BJ (cell line): ENCODE data around the gene NACC2. TPM values are rescaled to one million over a fixed set of nuclear protein-coding genes. Genes with fewer than 3 reads are reported as not detected.

Experiments
- CTCF ChIA-PET: fragments of 350-600 bp; formaldehyde crosslinking; extraction: SDS; loops from one replicate; lab custom pipeline; 2021; ENCODE audit warnings: antibody characterized with exemption, inconsistent platforms; lab: Yijun Ruan, JAX
- POLR2A ChIA-PET: fragments of 300-600 bp; sonication (Branson Sonifier 250); formaldehyde crosslinking; extraction: SDS; loops from one replicate; lab custom pipeline; 2021; ENCODE audit warnings: antibody characterized with exemption; lab: Charles Lee
- DNase-seq: peaks from one replicate; pipeline ENCODE4 v3.0.0-alpha.2; 2011; ENCODE audit warnings: low read depth
- H3K27me3 ChIP-seq: 2 replicates; pipeline ENCODE4 v1.6.0; 2011; ENCODE audit warnings: low read length; ENCODE audit not compliant: control insufficient read depth, insufficient read depth
- H3K36me3 ChIP-seq: 2 replicates; pipeline ENCODE4 v1.5.1; 2011; ENCODE audit warnings: low read length; ENCODE audit not compliant: control insufficient read depth, insufficient read depth
- H3K4me3 ChIP-seq: 2 replicates; pipeline ENCODE4 v1.5.1; 2011; ENCODE audit warnings: low read depth, mild to moderate bottlenecking, control low read depth, low read length
- CTCF ChIP-seq: IDR thresholded peaks from 2 replicates; pipeline ENCODE4 v1.5.1; 2011; ENCODE audit warnings: low read depth, mild to moderate bottlenecking, control low read depth, inconsistent platforms, low read length, moderate library complexity; ENCODE audit not compliant: insufficient read depth
- polyA plus RNA-seq: library from polyadenylated mRNA; depleted of rRNA; stranded (reverse); fragments of >200 nt; gene quantifications from 2 replicates; pipeline ENCODE4 v1.2.3, GENCODE V29; 2011

The NACC2 gene
- polyA plus RNA-seq, 1 experiment: 19.2 TPM

- CTCF ChIA-PET: no interaction called here
Observed at GRCh38 chr9:135997090-135998015, 97.7 kb downstream of the NACC2 start.

GRCh38 chr9:135995816-135996215 is 99.3 kb downstream of the NACC2 start:
- TF ChIP-seq CTCF: no peak
- H3K36me3 ChIP-seq: no peaks in the 10 kb centered on the region
- ChIA-PET POLR2A (no interaction called here), CTCF (interaction anchor here (0.6 kb wide), 1 partner anchor 127 kb away, joined by 3 read pairs; no protein-coding TSS in a partner anchor)
- no peak for DNase-seq
- H3K27me3 ChIP-seq: no peaks in the 10 kb centered on the region
- H3K4me3 ChIP-seq: no peak overlapping the region

More at GRCh38 chr9:135997090-135998015, 97.7 kb downstream of the NACC2 start:
- Histone ChIP-seq H3K4me3 (no peak overlapping the region), H3K27me3 (no peaks in the 10 kb centered on the region), H3K36me3 (no peaks in the 10 kb centered on the region)
- DNase-seq: no peak
- TF ChIP-seq CTCF: no peak
- POLR2A ChIA-PET: no interaction called here

- Histone ChIP-seq H3K27me3 (no peaks in the 10 kb centered on the region), H3K4me3 (no peak overlapping the region), H3K36me3 (no peaks in the 10 kb centered on the region)
- DNase-seq: no peak
- POLR2A ChIA-PET: no interaction called here
- CTCF ChIA-PET: interaction anchor here (2.4 kb wide), 1 partner anchor 128 kb away, joined by 7 read pairs; no protein-coding TSS in a partner anchor
- TF ChIP-seq CTCF: no peak
Observed at GRCh38 chr9:135994501-135995192, 100.4 kb downstream of the NACC2 start.

GRCh38 chr9:135993765-135994500 is 101.2 kb downstream of the NACC2 start:
- Histone ChIP-seq H3K27me3 (no peaks in the 10 kb centered on the region), H3K4me3 (no peak overlapping the region), H3K36me3 (no peaks in the 10 kb centered on the region)
- ChIA-PET POLR2A (no interaction called here), CTCF (interaction anchor here (2.4 kb wide), 1 partner anchor 129 kb away, joined by 7 read pairs; no protein-coding TSS in a partner anchor)
- TF ChIP-seq CTCF: no peak
- no peak for DNase-seq
